ENCODE results near the gene SORCS3. TPM values are rescaled to one million over a fixed set of nuclear protein-coding genes. Genes with fewer than 3 reads are reported as not detected.

SORCS3 gene
- total RNA-seq, 2 donors from 2014 or later = 0.68 TPM; not detected in 1

- Mint-ChIP-seq H3K4me1 (no peaks in the 10 kb centered on the region), H3K27ac (no peak overlapping the region), H3K27me3 (ENCODE audit: insufficient read depth) (peaks cover 76% of the 10 kb centered on the region), H3K9me3 (no peaks in the 10 kb centered on the region), H3K36me3 (ENCODE audit: low read depth) (no peaks in the 10 kb centered on the region), H3K4me3 (no peak overlapping the region)
- Histone ChIP-seq H3K4me1 (ENCODE audit: control insufficient read depth, insufficient read depth, low read length) (no peaks in the 10 kb centered on the region), H3K9me3 (ENCODE audit: control insufficient read depth, low read length) (no peaks in the 10 kb centered on the region), H3K36me3 (ENCODE audit: control insufficient read depth, insufficient read depth, low read length) (no peaks in the 10 kb centered on the region), H3K27ac (ENCODE audit: low read depth, low read length) (no peak overlapping the region), H3K27me3 (ENCODE audit: control insufficient read depth, insufficient read depth, low read length, poor library complexity, severe bottlenecking) (peaks cover 74% of the 10 kb centered on the region), H3K4me3 (ENCODE audit: low read length) (no peak overlapping the region), H3K9ac (ENCODE audit: extremely low read depth, low read length, poor library complexity, severe bottlenecking) (no peak overlapping the region)
- 53% methylated on average over 3 of the region's 3 CpGs; no CpG with 5 or more reads in 1 of the 2 experiments for WGBS, 2 experiments (ENCODE audit: insufficient coverage in 1 of 2, insufficient read length in 1 of 2)
- no peak for DNase-seq
- TF ChIP-seq CTCF (conservative IDR thresholded peaks at IDR 0.05) = no peak
These were observed 9.1 kb upstream of the SORCS3 start for GRCh38 chr10:104631946-104632345.

- peak; percentile 91 for DNase-seq
- Mint-ChIP-seq H3K36me3 (ENCODE audit: low read depth) (no peaks in the 10 kb centered on the region), H3K9me3 (no peaks in the 10 kb centered on the region), H3K27ac (no peak overlapping the region), H3K4me1 (peaks cover 12% of the 10 kb centered on the region), H3K27me3 (ENCODE audit: insufficient read depth) (peaks cover 89% of the 10 kb centered on the region), H3K4me3 (peak overlapping the region; percentile 64)
- Histone ChIP-seq H3K36me3 (ENCODE audit: control insufficient read depth, insufficient read depth, low read length) (no peaks in the 10 kb centered on the region), H3K4me1 (ENCODE audit: control insufficient read depth, insufficient read depth, low read length) (no peaks in the 10 kb centered on the region), H3K4me3 (ENCODE audit: low read length) (peak overlapping the region; percentile 79), H3K9me3 (ENCODE audit: control insufficient read depth, low read length) (no peaks in the 10 kb centered on the region), H3K9ac (ENCODE audit: extremely low read depth, low read length, poor library complexity, severe bottlenecking) (no peak overlapping the region), H3K27me3 (ENCODE audit: control insufficient read depth, insufficient read depth, low read length, poor library complexity, severe bottlenecking) (peaks cover 92% of the 10 kb centered on the region), H3K27ac (ENCODE audit: low read depth, low read length) (no peak overlapping the region)
- 1 to 2% methylated on average over 16 to 42 of the region's 42 CpGs for WGBS, 2 experiments (ENCODE audit: insufficient coverage in 1 of 2, insufficient read length in 1 of 2)
- peak; percentile 90 for TF ChIP-seq CTCF (conservative IDR thresholded peaks at IDR 0.05)
These were observed 2.1 kb upstream of the SORCS3 start for GRCh38 chr10:104638861-104639589.

GRCh38 chr10:104639590-104640338 lies 1.3 kb upstream of the SORCS3 start:
- Histone ChIP-seq H3K4me3 (ENCODE audit: low read length) (peak overlapping the region; percentile 79), H3K9ac (ENCODE audit: extremely low read depth, low read length, poor library complexity, severe bottlenecking) (no peak overlapping the region), H3K27ac (ENCODE audit: low read depth, low read length) (no peak overlapping the region), H3K9me3 (ENCODE audit: control insufficient read depth, low read length) (no peaks in the 10 kb centered on the region), H3K36me3 (ENCODE audit: control insufficient read depth, insufficient read depth, low read length) (no peaks in the 10 kb centered on the region), H3K4me1 (ENCODE audit: control insufficient read depth, insufficient read depth, low read length) (no peaks in the 10 kb centered on the region), H3K27me3 (ENCODE audit: control insufficient read depth, insufficient read depth, low read length, poor library complexity, severe bottlenecking) (peaks cover 92% of the 10 kb centered on the region)
- Mint-ChIP-seq H3K9me3 (no peaks in the 10 kb centered on the region), H3K4me1 (peaks cover 12% of the 10 kb centered on the region), H3K27me3 (ENCODE audit: insufficient read depth) (peaks cover 90% of the 10 kb centered on the region), H3K27ac (no peak overlapping the region), H3K36me3 (ENCODE audit: low read depth) (no peaks in the 10 kb centered on the region), H3K4me3 (peak overlapping the region; percentile 64)
- TF ChIP-seq CTCF (conservative IDR thresholded peaks at IDR 0.05) = no peak
- DNase-seq = peak; percentile 77
- WGBS, 2 experiments (ENCODE audit: insufficient coverage in 1 of 2, insufficient read length in 1 of 2) = 2 to 3% methylated on average over 31 to 40 of the region's 40 CpGs

Measured in endodermal cell (in vitro differentiated cells).